WI38 (cell line): ENCODE results near the gene ITPRID2.

Experiments used
- H3K4me3 ChIP-seq: 2 replicates; pipeline ENCODE4 v1.5.1; 2011; ENCODE audit warnings: low read depth, mild to moderate bottlenecking, control low read depth, low read length
- TF ChIP-seq, protein P1 (sequence below): IDR thresholded peaks from 2 replicates; pipeline ENCODE4 v1.5.1; 2012; ENCODE audit warnings: low read depth, mild to moderate bottlenecking, control low read depth, low read length

ITPRID2 gene

DNA sequence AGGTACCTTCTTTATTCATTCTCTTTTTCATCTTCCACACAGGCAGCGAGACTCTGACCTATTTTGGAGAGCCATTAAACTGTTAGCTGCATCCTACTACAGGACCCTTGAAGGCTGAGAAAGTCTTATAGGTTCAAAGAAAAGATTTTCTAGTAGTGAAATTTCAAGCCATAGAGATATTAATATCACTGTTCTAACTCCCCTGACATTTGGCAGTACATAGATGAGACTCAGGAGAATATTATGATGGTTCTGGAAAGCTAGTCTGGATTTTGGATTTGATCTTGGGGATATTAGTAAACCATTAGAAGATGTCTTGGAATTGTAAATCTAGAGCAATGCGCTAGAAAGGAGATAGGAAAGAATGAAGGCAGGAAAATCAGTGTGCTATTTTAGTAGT is 1.3 kb upstream of the ITPRID2 start:
- H3K4me3 ChIP-seq, result no peak overlapping the region
- TF ChIP-seq, protein P1, sequence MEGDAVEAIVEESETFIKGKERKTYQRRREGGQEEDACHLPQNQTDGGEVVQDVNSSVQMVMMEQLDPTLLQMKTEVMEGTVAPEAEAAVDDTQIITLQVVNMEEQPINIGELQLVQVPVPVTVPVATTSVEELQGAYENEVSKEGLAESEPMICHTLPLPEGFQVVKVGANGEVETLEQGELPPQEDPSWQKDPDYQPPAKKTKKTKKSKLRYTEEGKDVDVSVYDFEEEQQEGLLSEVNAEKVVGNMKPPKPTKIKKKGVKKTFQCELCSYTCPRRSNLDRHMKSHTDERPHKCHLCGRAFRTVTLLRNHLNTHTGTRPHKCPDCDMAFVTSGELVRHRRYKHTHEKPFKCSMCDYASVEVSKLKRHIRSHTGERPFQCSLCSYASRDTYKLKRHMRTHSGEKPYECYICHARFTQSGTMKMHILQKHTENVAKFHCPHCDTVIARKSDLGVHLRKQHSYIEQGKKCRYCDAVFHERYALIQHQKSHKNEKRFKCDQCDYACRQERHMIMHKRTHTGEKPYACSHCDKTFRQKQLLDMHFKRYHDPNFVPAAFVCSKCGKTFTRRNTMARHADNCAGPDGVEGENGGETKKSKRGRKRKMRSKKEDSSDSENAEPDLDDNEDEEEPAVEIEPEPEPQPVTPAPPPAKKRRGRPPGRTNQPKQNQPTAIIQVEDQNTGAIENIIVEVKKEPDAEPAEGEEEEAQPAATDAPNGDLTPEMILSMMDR, result no peak

DNA sequence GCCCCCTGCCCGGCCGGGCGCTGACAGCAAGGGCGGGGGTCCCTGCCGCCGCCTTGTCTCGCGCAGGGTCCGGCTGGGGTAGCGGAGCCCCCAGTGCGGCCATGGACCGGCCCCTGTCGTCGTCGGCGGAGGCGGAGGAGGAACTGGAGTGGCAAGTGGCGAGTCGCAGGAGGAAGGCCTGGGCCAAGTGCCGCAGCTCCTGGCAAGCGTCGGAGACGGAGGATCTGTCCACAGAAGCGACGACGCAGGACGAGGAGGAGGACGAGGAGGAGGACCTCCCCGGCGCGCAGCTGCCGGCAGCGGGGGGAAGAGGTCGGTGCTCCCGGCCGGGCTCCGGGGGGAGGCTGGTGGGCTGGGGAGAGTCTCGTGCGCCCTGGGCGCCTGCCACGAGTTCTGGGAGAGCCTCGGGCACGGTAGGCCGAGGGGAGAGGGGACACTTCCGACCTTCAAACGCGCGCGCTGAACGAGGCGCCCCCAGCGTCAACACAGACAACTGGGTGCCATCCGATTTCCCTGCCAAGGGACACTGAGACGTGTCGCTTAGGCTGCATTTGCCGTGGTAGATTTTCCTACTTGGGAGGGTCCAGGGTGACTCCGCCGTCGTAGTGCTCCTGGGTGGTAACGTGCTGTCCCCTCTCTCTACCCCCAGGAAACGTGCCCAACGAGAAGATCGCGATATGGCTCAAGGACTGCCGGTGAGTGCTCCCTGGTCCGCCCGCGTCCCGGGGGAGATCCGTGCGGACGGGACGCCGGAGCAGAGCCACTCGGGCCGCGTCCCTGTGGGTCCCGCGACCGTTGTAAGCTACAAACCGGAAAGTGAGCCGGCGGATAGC is 652 bp downstream of the ITPRID2 start:
- TF ChIP-seq, protein P1, result no peak; the same call in 1 of the 2 replicates
- peak overlapping the region; percentile 78 for H3K4me3 ChIP-seq

GRCh38 chr2:181892799-181893435 is 1.4 kb downstream of the ITPRID2 start:
- TF ChIP-seq, protein P1, result no peak
- peak overlapping the region; percentile 78 for H3K4me3 ChIP-seq

GRCh38 chr2:181894381-181894780 is 2.9 kb downstream of the ITPRID2 start:
- TF ChIP-seq, protein P1, result no peak
- H3K4me3 ChIP-seq, result peak overlapping the region; percentile 78

DNA sequence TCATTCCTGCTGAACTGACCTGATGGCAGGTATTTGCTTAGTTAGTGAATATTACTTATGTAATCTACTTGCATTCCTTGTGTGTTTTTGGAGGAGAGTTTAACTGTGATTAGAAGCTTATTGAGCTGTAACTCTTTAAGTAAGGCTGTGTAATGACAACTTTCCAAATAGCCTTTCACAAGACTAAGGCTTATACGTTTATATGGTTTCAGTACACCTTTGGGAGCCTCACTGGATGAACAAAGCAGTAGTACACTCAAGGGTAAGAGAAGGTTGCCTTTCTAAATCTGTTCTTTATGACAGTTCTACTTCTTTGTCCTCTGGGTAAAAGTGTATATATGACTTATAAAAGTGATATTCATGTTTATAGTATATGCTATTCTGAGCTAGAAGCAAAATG is 4.3 kb downstream of the ITPRID2 start:
- no peak overlapping the region; the same call in 1 of the 2 replicates for H3K4me3 ChIP-seq
- TF ChIP-seq, protein P1, result no peak

DNA sequence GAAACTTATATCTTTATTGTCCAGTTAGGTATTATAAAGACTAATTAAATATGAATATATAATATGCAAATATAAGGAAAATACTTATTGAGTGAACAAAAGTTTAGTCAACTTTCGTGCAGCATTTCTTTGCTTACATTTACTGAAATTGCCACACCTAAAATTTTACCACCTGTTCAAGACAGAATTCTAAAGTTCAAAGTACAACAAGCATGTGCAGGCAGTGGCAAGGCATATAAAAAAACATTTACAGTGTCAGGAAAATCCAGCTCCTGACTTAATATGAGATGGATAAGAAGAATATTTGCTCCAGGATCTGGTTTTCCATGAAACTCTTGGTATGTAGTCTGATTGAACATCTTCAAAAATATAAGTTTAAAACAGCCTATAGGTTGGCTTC is 4.8 kb downstream of the ITPRID2 start:
- H3K4me3 ChIP-seq, result no peak overlapping the region
- TF ChIP-seq, protein P1, result no peak
